Left kidney (tissue), 2 donors: ENCODE measurements around the gene KSR1. TPM values are rescaled to one million over a fixed set of nuclear protein-coding genes. Genes with fewer than 3 reads are reported as not detected.
"Not testable (repeated sequence)": the region's sequence is repeated elsewhere in the genome, so short reads cannot be mapped to it uniquely, and the experiment has no call there.

Experiments
- DNase-seq: peaks from one replicate; pipeline ENCODE4 v3.0.0-alpha.2; 2013
- polyA plus RNA-seq: library from polyadenylated mRNA; unstranded; fragments of 120-200 nt; gene quantifications from one replicate; pipeline ENCODE4 v1.2.1, GENCODE V29; 2013; ENCODE audit not compliant: insufficient read length

The KSR1 gene
- polyA plus RNA-seq, 1 donor, result 73.5 TPM

GRCh38 chr17:27494192-27495091 lies 38.2 kb downstream of the KSR1 start:
- DNase-seq, result peak; percentile 55

- DNase-seq, result peak; percentile 55
These were observed 39.2 kb downstream of the KSR1 start for GRCh38 chr17:27495460-27495859.

GRCh38 chr17:27496005-27496404 lies 39.8 kb downstream of the KSR1 start:
- DNase-seq, result no peak

- DNase-seq, result peak; percentile 84
These were observed 40.2 kb downstream of the KSR1 start for GRCh38 chr17:27496437-27496943.

- no peak for DNase-seq
These were observed 40.7 kb downstream of the KSR1 start for GRCh38 chr17:27496971-27497370.

- DNase-seq, result no peak
These were observed 41.4 kb downstream of the KSR1 start for GRCh38 chr17:27497696-27498095.

GRCh38 chr17:27498615-27499309 lies 42.5 kb downstream of the KSR1 start:
- DNase-seq, result no peak

GRCh38 chr17:27499451-27500265 lies 43.4 kb downstream of the KSR1 start:
- DNase-seq, result no peak

- DNase-seq, result not testable (repeated sequence)
These were observed 45.1 kb downstream of the KSR1 start for GRCh38 chr17:27501338-27501737.

- no peak for DNase-seq
These were observed 46.5 kb downstream of the KSR1 start for GRCh38 chr17:27502526-27503324.

- no peak for DNase-seq
These were observed 47.4 kb downstream of the KSR1 start for GRCh38 chr17:27503611-27504010.

GRCh38 chr17:27504188-27504995 lies 48.1 kb downstream of the KSR1 start:
- DNase-seq, result no peak

- no peak for DNase-seq
These were observed 50.3 kb downstream of the KSR1 start for GRCh38 chr17:27506348-27507218.

- DNase-seq, result no peak
These were observed 55.1 kb downstream of the KSR1 start for GRCh38 chr17:27511168-27511883.

- DNase-seq, result no peak
These were observed 55.8 kb downstream of the KSR1 start for GRCh38 chr17:27512031-27512430.

- no peak for DNase-seq
These were observed 56.5 kb downstream of the KSR1 start for GRCh38 chr17:27512511-27513346.

- DNase-seq, result no peak
These were observed 57.6 kb downstream of the KSR1 start for GRCh38 chr17:27513849-27514248.
